A549 (cell line): ENCODE results near the gene APOBR. TPM values are rescaled to one million over a fixed set of nuclear protein-coding genes. Genes with fewer than 3 reads are reported as not detected.
"Not testable (repeated sequence)": the region's sequence is repeated elsewhere in the genome, so short reads cannot be mapped to it uniquely, and the experiment has no call there.

ENCODE experiments used
- ATAC-seq, 2 experiments: fragments of 200-7000 bp in 1 of 2; fragments of >200 bp in 1 of 2; cut with Nextera tagmentation in 1 of 2; cut with Tn5 transposase in 1 of 2; 3 replicates each; pipeline versions ENCODE4 v1.8.0 to v1.9.1; 2018 to 2020; ENCODE audit warnings: mild to moderate bottlenecking in 1 of 2, moderate library complexity in 1 of 2
- CTCF ChIA-PET: fragments of 300-600 bp; sonication (Branson Sonifier 250); formaldehyde crosslinking; extraction: SDS; loops from one replicate; lab custom pipeline; 2021; ENCODE audit warnings: antibody characterized with exemption, inconsistent platforms; lab: Yijun Ruan, JAX
- POLR2A ChIA-PET: fragments of 350-600 bp; formaldehyde crosslinking; extraction: SDS; loops from one replicate; lab custom pipeline; 2021; ENCODE audit warnings: antibody characterized with exemption, inconsistent platforms; lab: Yijun Ruan, JAX
- DNase-seq, 2 experiments: peaks; one replicate each; pipeline versions ENCODE4 v3.0.0 to v3.0.0-alpha.2; 2011 to 2016; ENCODE audit warnings: low read depth in 1 of 2, low spot score in 1 of 2
- FAIRE-seq: peaks from 2 replicates; lab custom pipeline; 2011; peaks lifted over from hg19 to GRCh38; lab: Jason Lieb, UNC
- H3K27ac ChIP-seq, 2 experiments: fragments of >200 bp; sonication (Bioruptor Twin); formaldehyde crosslinking; 3 replicates each; pipeline ENCODE4 v1.5.1; 2016 to 2017
- H3K4me1 ChIP-seq: fragments of >200 bp; sonication (Bioruptor Twin); formaldehyde crosslinking; 3 replicates; pipeline ENCODE4 v1.6.1; 2016
- H3K4me2 ChIP-seq: fragments of >200 bp; sonication (Bioruptor Twin); formaldehyde crosslinking; 3 replicates; pipeline ENCODE4 v1.6.1; 2016
- H3K4me3 ChIP-seq: fragments of >200 bp; sonication (Bioruptor Twin); formaldehyde crosslinking; 3 replicates; pipeline ENCODE4 v1.5.1; 2016
- H3K9me3 ChIP-seq: fragments of >200 bp; sonication (Bioruptor Twin); formaldehyde crosslinking; 3 replicates; pipeline ENCODE4 v1.6.1; 2016
- CBX2 ChIP-seq: fragments of 200-600 bp; sonication (generic); IDR thresholded peaks from 2 replicates; pipeline ENCODE4 v1.6.1; 2016; ENCODE audit warnings: low read depth, mild to moderate bottlenecking, borderline replicate concordance
- CHD2 ChIP-seq: fragments of 150-350 bp; IDR thresholded peaks from 2 replicates; pipeline ENCODE4 v1.6.1; 2014; ENCODE audit warnings: low read length; ENCODE audit not compliant: partially characterized antibody
- CTCF ChIP-seq: fragments of >200 bp; sonication (Bioruptor Twin); formaldehyde crosslinking; IDR thresholded peaks from 3 replicates; pipeline ENCODE4 v1.5.1; 2016
- EP300 ChIP-seq, 2 experiments: fragments of >200 bp; sonication (Bioruptor Twin); formaldehyde crosslinking; IDR thresholded peaks; 2 replicates in 1 of 2; 3 replicates in 1 of 2; pipeline ENCODE4 v1.6.1; 2016 to 2017
- HOXB5 ChIP-seq: fragments of 250-450 bp; sonication (Bioruptor Pico); IDR thresholded peaks from 2 replicates; pipeline ENCODE4 v1.5.0; 2020; ENCODE audit warnings: mild to moderate bottlenecking, moderate library complexity
- JUN ChIP-seq, 2 experiments: fragments of >200 bp; sonication (Bioruptor Twin); formaldehyde crosslinking; IDR thresholded peaks; 2 replicates in 1 of 2; 3 replicates in 1 of 2; pipeline ENCODE4 v1.6.1; 2016 to 2017
- MAZ ChIP-seq: fragments of 150-350 bp; IDR thresholded peaks from 2 replicates; pipeline ENCODE4 v1.6.1; 2014; ENCODE audit warnings: antibody characterized with exemption, low read depth, low read length, borderline replicate concordance
- PHF8 ChIP-seq: fragments of 200-600 bp; sonication (generic); IDR thresholded peaks from 2 replicates; pipeline ENCODE4 v1.6.1; 2016; ENCODE audit warnings: low read depth, mild to moderate bottlenecking, antibody characterized with exemption, moderate library complexity, borderline replicate concordance
- POLR2AphosphoS2 ChIP-seq: conservative IDR thresholded peaks from 2 replicates; pipeline ENCODE4 v1.6.1; 2012; ENCODE audit warnings: low read length, improper control_type of control experiment, inconsistent platforms
- RAD21 ChIP-seq, 2 experiments: fragments of >200 bp in 1 of 2; sonication (Bioruptor Twin) in 1 of 2; formaldehyde crosslinking in 1 of 2; IDR thresholded peaks in 1 of 2; conservative IDR thresholded peaks in 1 of 2; 2 replicates in 1 of 2; 3 replicates in 1 of 2; pipeline ENCODE4 v1.6.1; 2012 to 2018; ENCODE audit warnings: inconsistent platforms in 1 of 2
- ZNF302 ChIP-seq: fragments of 250-450 bp; sonication (Bioruptor Pico); IDR thresholded peaks from 2 replicates; pipeline ENCODE4 v1.9.0; 2021; ENCODE audit warnings: inconsistent platforms, mild to moderate bottlenecking, moderate library complexity
- WGBS: methylation state at CpG from one replicate; pipeline ENCODE4 v1.1.6; 2017; ENCODE audit errors: missing lambda C conversion rate; 5-methylcytosine and 5-hydroxymethylcytosine counted together
- polyA minus RNA-seq: library from RNA; depleted of rRNA, polyadenylated mRNA; stranded (reverse); fragments of >200 nt; gene quantifications from 2 replicates; pipeline ENCODE4 v1.2.3, GENCODE V29; 2011; rRNA and poly(A)+ RNA removed
- polyA plus RNA-seq, 4 experiments: library from polyadenylated mRNA; depleted of rRNA in 3 of 4; stranded (reverse); fragments of >200 nt; fragmentation: RNase III in 1 of 4; extraction: RNeasy Plus Mini Kit Qiagen cat#74134 plus additional on column Dnase treatment in 1 of 4; gene quantifications; 2 replicates in 3 of 4; 3 replicates in 1 of 4; pipeline ENCODE4 v1.2.3, GENCODE V29; 2011 to 2017
- TF ChIP-seq, protein P1 (sequence below): fragments of 450-650 bp; IDR thresholded peaks from 2 replicates; pipeline ENCODE4 v1.6.1; 2014; ENCODE audit warnings: antibody characterized with exemption

APOBR gene
- 0.01 TPM in 1 of 2 replicates, not detected in the other for polyA plus RNA-seq (2011; rRNA removed)
- 0.01 TPM in 1 of 2 replicates, not detected in the other for polyA plus RNA-seq (2012; cell fraction: cytosol; rRNA removed)
- polyA plus RNA-seq (2012; cell fraction: nucleus; rRNA removed), result 0.04 TPM in 2 replicates
- 0.05 to 0.08 TPM (median 0.07 TPM) in 3 replicates for polyA plus RNA-seq (2017; fragmentation: RNase III; extraction: RNeasy Plus Mini Kit Qiagen cat#74134 plus additional on column Dnase treatment)
- not detected in 2 replicates for polyA minus RNA-seq

GRCh38 chr16:28494121-28494851, at the start of gene APOBR:
Gene APOBR (plus strand): TSS chr16:28494643. CDS start chr16:28494682, 39 bp downstream.
- CTCF ChIA-PET, result interaction anchor here (1.0 kb wide), 1 partner anchor 10 kb away, joined by 3 read pairs; no protein-coding TSS in a partner anchor
- TF ChIP-seq CBX2 (no peak), POLR2AphosphoS2 (no peak)
- TF ChIP-seq, protein P1, sequence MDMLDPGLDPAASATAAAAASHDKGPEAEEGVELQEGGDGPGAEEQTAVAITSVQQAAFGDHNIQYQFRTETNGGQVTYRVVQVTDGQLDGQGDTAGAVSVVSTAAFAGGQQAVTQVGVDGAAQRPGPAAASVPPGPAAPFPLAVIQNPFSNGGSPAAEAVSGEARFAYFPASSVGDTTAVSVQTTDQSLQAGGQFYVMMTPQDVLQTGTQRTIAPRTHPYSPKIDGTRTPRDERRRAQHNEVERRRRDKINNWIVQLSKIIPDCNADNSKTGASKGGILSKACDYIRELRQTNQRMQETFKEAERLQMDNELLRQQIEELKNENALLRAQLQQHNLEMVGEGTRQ, result no peak
- no peak for FAIRE-seq
- Histone ChIP-seq H3K4me1 (peaks cover 6% of the 10 kb centered on the region; the same call in 1 of the 3 replicates), H3K27ac (0 out of 6 replicates have a peak within 1 kb of the TSS, but pooled peaks of 1 of the 2 experiments have one; percentile 22), H3K4me3 (no peak within 1 kb of the TSS), H3K4me2 (no peak within 1 kb of the TSS), H3K9me3 (no peaks in the 10 kb centered on the region)
- ATAC-seq, result no peak
- POLR2A ChIA-PET, result interaction anchor here (0.7 kb wide), 1 partner anchor 9 kb away, joined by 3 read pairs; no protein-coding TSS in a partner anchor
- no peak for DNase-seq
- WGBS, result 74% methylated on average over 11 of the region's 12 CpGs

DNA sequence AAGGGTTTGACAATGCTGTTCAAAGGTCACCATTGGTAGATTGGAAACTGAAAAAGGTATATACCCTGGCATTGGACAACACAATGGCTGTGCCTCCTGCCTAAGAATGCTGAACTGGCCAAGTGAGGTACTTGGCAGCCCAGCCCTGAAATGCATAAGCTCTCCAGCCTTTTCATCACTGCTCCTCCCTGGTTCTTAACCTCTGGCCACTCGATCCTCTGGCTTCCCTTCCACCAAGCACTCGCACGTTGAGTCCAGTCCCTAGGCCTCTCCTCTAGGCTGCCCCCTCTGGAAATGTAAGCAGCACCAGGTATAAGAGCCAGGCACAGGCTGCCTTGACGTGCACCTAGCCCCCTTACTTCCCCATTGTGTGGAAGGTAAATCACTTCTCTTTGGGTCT, 48.1 kb upstream of the APOBR start:
- no CpG with 5 or more reads among the region's 4 CpGs for whole genome bisulfite sequencing
- H3K4me1 ChIP-seq, FAIRE-seq, CTCF ChIA-PET, H3K4me2 ChIP-seq, DNase-seq, H3K9me3 ChIP-seq, POLR2A ChIA-PET, H3K27ac ChIP-seq, H3K4me3 ChIP-seq: not testable (repeated sequence)
- ATAC-seq, result peak; percentile 54 to 60; a peak in 4 of 6 replicates

DNA sequence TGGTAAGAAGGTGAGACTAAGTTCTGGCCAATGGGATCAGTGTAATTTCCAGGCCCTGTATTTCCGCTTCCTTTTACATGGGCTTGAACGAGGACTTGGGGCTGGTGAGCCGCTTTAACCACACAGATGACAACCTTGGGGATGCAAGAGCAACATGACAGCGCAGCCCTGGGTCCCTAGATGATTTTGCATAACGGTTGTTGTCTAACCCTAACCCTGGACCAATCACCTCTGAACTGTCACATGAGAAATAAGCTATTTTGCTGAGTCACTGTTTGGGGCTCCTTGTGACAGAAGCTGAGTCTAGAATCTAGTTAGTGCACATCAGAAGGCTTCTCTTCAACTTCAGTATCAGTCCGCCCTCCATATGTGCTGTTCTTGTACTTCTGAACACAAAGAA, 47.4 kb upstream of the APOBR start:
- H3K4me2 ChIP-seq, FAIRE-seq, CTCF ChIA-PET, DNase-seq, H3K4me3 ChIP-seq, H3K4me1 ChIP-seq, H3K27ac ChIP-seq, H3K9me3 ChIP-seq, POLR2A ChIA-PET: not testable (repeated sequence)
- WGBS, result no CpG with 5 or more reads among the region's 6 CpGs
- ATAC-seq, result peak; percentile 26 to 62; a peak in 5 of 6 replicates

DNA sequence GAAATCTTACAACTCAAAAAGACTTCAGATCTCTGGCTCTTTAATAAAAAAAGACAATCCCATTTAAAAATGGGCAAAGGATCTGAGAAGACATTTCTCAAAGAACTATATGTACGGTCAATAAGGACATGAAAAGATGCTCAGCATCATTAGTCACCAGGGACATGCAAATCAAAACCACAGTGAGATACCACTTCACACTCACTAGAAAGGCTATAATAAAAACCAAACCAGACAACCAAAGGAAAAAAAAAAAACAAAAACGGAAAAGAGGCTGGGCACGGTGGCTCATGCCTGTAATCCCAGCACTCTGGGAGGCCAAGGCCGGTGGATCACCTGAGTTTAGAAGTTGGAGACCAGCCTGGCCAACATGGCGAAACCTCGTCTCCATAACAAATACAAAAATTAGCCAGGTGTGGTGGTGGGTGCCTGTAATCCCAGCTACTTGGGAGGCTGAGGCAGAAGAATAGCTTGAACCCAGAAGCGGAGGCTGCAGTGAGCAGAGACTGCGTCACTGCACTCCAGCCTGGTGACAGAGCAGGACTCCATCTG, 20.7 kb upstream of the APOBR start:
- no peak overlapping the region for H3K4me2 ChIP-seq
- CTCF ChIA-PET, result no interaction called here
- ATAC-seq (no peak), FAIRE-seq (no peak), DNase-seq (no peak)
- no peaks in the 10 kb centered on the region for H3K9me3 ChIP-seq
- H3K27ac ChIP-seq, result no peak overlapping the region
- POLR2A ChIA-PET, result no interaction called here
- no peaks in the 10 kb centered on the region for H3K4me1 ChIP-seq
- WGBS, result 89% methylated on average over 8 of the region's 8 CpGs
- H3K4me3 ChIP-seq, result no peak overlapping the region
- TF ChIP-seq CTCF, result no peak
- no peak for TF ChIP-seq CHD2
- TF ChIP-seq HOXB5 (CRISPR knock-in tag), result no peak
- no peak for TF ChIP-seq PHF8
- no peak for TF ChIP-seq ZNF302 (CRISPR knock-in tag)
- no peak for TF ChIP-seq JUN (IDR thresholded peaks at IDR 0.05)
- no peak for TF ChIP-seq RAD21 (conservative IDR thresholded peaks at IDR 0.05 in 1 of 2, IDR thresholded peaks at IDR 0.05 in 1 of 2)
- TF ChIP-seq MAZ, result no peak
- no peak for TF ChIP-seq EP300 (IDR thresholded peaks at IDR 0.05)
